C4-2B (cell line): ENCODE data around the gene WNT5B.

Source experiments
- CTCF ChIP-seq: fragments of 450-650 bp; conservative IDR thresholded peaks from 2 replicates; pipeline ENCODE4 v1.5.1; 2017; ENCODE audit warnings: mild to moderate bottlenecking
- ZFX ChIP-seq: fragments of 450-650 bp; IDR thresholded peaks from 2 replicates; pipeline ENCODE4 v1.6.1; 2017

GRCh38 chr12:1661553-1662335 is 32.7 kb downstream of the WNT5B start:
- TF ChIP-seq CTCF (no peak), ZFX (no peak)
